ENCODE data around the gene CYP11A1.

- TF ChIP-seq POLR2AphosphoS5 (IDR thresholded peaks at IDR 0.05): no peak
- TF ChIP-seq POLR2A (IDR thresholded peaks at IDR 0.05): no peak
Observed at GRCh38 chr15:74413350-74414080, 46.1 kb upstream of the CYP11A1 start.

Data from breast epithelium (tissue), 3 donors.